ENCODE measurements around the gene RBM19. TPM values are rescaled to one million over a fixed set of nuclear protein-coding genes. Genes with fewer than 3 reads are reported as not detected.

Gene RBM19
- total RNA-seq, 2 experiments from 2014 or later = 66.9 to 67.7 TPM

- H3K27ac Mint-ChIP-seq = no peak overlapping the region
- peaks cover 13% of the 10 kb centered on the region for H3K36me3 Mint-ChIP-seq (ENCODE audit: low read depth)
- H3K4me3 Mint-ChIP-seq = no peak overlapping the region
- DNase-seq (no peak), ATAC-seq (no peak)
- ChIA-PET CTCF (no interaction called here), POLR2A (no interaction called here)
- no peaks in the 10 kb centered on the region for H3K4me1 Mint-ChIP-seq (ENCODE audit: low read depth)
- no peaks in the 10 kb centered on the region for H3K9me3 Mint-ChIP-seq
- TF ChIP-seq CTCF (IDR thresholded peaks at IDR 0.05) = no peak
- H3K27me3 Mint-ChIP-seq = no peaks in the 10 kb centered on the region
- intact Hi-C loops (cut with micrococcal nuclease) = no loop called here
These were observed 118.3 kb downstream of the RBM19 start for GRCh38 chr12:113847856-113848255.

GRCh38 chr12:113846883-113847755 lies 119.0 kb downstream of the RBM19 start:
- Mint-ChIP-seq H3K36me3 (ENCODE audit: low read depth) (peaks cover 11% of the 10 kb centered on the region), H3K9me3 (no peaks in the 10 kb centered on the region), H3K4me3 (no peak overlapping the region), H3K27ac (no peak overlapping the region), H3K27me3 (no peaks in the 10 kb centered on the region), H3K4me1 (ENCODE audit: low read depth) (no peaks in the 10 kb centered on the region)
- intact Hi-C loops (cut with micrococcal nuclease) = no loop called here
- no peak for DNase-seq
- ATAC-seq = no peak
- TF ChIP-seq CTCF (IDR thresholded peaks at IDR 0.05) = no peak
- ChIA-PET CTCF (no interaction called here), POLR2A (no interaction called here)

GRCh38 chr12:113845900-113846674 lies 120.0 kb downstream of the RBM19 start:
- Mint-ChIP-seq H3K9me3 (no peaks in the 10 kb centered on the region), H3K4me3 (no peak overlapping the region), H3K27ac (no peak overlapping the region), H3K36me3 (ENCODE audit: low read depth) (peaks cover 9% of the 10 kb centered on the region), H3K27me3 (no peaks in the 10 kb centered on the region), H3K4me1 (ENCODE audit: low read depth) (no peaks in the 10 kb centered on the region)
- no peak for TF ChIP-seq CTCF (IDR thresholded peaks at IDR 0.05)
- CTCF ChIA-PET = no interaction called here
- POLR2A ChIA-PET = no interaction called here
- intact Hi-C loops (cut with micrococcal nuclease) = no loop called here
- ATAC-seq (no peak), DNase-seq (no peak)

- Mint-ChIP-seq H3K27ac (no peak overlapping the region), H3K4me1 (ENCODE audit: low read depth) (no peaks in the 10 kb centered on the region), H3K36me3 (ENCODE audit: low read depth) (peaks cover 9% of the 10 kb centered on the region), H3K4me3 (no peak overlapping the region), H3K27me3 (no peaks in the 10 kb centered on the region), H3K9me3 (no peaks in the 10 kb centered on the region)
- ChIA-PET CTCF (no interaction called here), POLR2A (no interaction called here)
- ATAC-seq = no peak
- no peak for DNase-seq
- TF ChIP-seq CTCF (IDR thresholded peaks at IDR 0.05) = no peak
- intact Hi-C loops (cut with micrococcal nuclease) = no loop called here
These were observed 121.5 kb downstream of the RBM19 start for GRCh38 chr12:113844495-113845210.
